Thyroid gland (tissue), 4 donors: ENCODE results near the gene DDX23. TPM values are rescaled to one million over a fixed set of nuclear protein-coding genes. Genes with fewer than 3 reads are reported as not detected.

Experiments used
- DNase-seq, 2 donors: peaks; one replicate each; pipeline ENCODE4 v3.0.0-alpha.2; 2019
- H3K27ac ChIP-seq, 3 donors: fragments of 200-600 bp; sonication (generic); 1 replicate in 2 of 3; 2 replicates in 1 of 3; pipeline ENCODE4 v1.5.1; 2016 to 2019; ENCODE audit warnings: mild to moderate bottlenecking in 1 of 3, moderate library complexity in 1 of 3
- H3K27me3 ChIP-seq: fragments of 200-600 bp; sonication (generic); one replicate; pipeline ENCODE4 v1.5.1; 2019
- H3K36me3 ChIP-seq, 2 donors: fragments of 200-600 bp; sonication (generic); one replicate each; pipeline ENCODE4 v1.5.1; 2016 to 2019
- H3K4me1 ChIP-seq, 2 donors: fragments of 200-600 bp; sonication (generic); one replicate each; pipeline ENCODE4 v1.5.1; 2017 to 2019
- H3K4me3 ChIP-seq, 3 donors: fragments of 200-600 bp; sonication (generic); replicated peaks in 1 of 3; 1 replicate in 2 of 3; 2 replicates in 1 of 3; pipeline ENCODE4 v1.5.1; 2016; ENCODE audit warnings: mild to moderate bottlenecking in 1 of 3
- H3K9me3 ChIP-seq: fragments of 200-600 bp; sonication (generic); one replicate; pipeline ENCODE4 v1.5.1; 2017
- POLR2A ChIP-seq, 2 donors: fragments of 450-650 bp; IDR thresholded peaks; one replicate each; pipeline ENCODE4 v1.6.1; 2017; ENCODE audit warnings: antibody characterized with exemption in 2 of 2, mild to moderate bottlenecking in 2 of 2, moderate library complexity in 1 of 2
- WGBS, 2 donors: methylation state at CpG; one replicate each; pipeline ENCODE4 v1.1.5; 2017; 5-methylcytosine and 5-hydroxymethylcytosine counted together
- intact Hi-C: fragments of 100-400 bp; cut with DNase I; formaldehyde crosslinking; loops from one replicate; pipeline ENCODE4 v1.15.1; 2023
- total RNA-seq, 4 donors: library from RNA; depleted of rRNA; stranded (reverse); fragments of >200 nt; gene quantifications; one replicate each; pipeline ENCODE4 v1.2.3, GENCODE V29; 2016
- TF ChIP-seq, protein P1 (sequence below), 6 experiments: fragments of 200-600 bp in 3 of 6; fragments of 450-650 bp in 3 of 6; sonication (generic) in 3 of 6; IDR thresholded peaks; one replicate each; pipeline ENCODE4 v1.5.1; 2016 to 2019; ENCODE audit warnings: antibody characterized with exemption in 6 of 6, mild to moderate bottlenecking in 2 of 6, inconsistent platforms in 1 of 6, moderate library complexity in 1 of 6

DDX23 gene
- total RNA-seq, 4 donors from 2014 or later, result 59.4 to 88.2 (median 70.9) TPM

- Histone ChIP-seq H3K27me3 (no peaks in the 10 kb centered on the region), H3K4me1 (peaks cover 4 to 5% of the 10 kb centered on the region in 2 donors), H3K36me3 (peaks cover 0 to 4% of the 10 kb centered on the region in 2 donors), H3K27ac (no peak overlapping the region), H3K9me3 (no peaks in the 10 kb centered on the region), H3K4me3 (no peak overlapping the region)
- 87 to 91% methylated on average over 11 of the region's 11 CpGs for WGBS, 2 donors
- DNase-seq, result no peak
- TF ChIP-seq, protein P1, sequence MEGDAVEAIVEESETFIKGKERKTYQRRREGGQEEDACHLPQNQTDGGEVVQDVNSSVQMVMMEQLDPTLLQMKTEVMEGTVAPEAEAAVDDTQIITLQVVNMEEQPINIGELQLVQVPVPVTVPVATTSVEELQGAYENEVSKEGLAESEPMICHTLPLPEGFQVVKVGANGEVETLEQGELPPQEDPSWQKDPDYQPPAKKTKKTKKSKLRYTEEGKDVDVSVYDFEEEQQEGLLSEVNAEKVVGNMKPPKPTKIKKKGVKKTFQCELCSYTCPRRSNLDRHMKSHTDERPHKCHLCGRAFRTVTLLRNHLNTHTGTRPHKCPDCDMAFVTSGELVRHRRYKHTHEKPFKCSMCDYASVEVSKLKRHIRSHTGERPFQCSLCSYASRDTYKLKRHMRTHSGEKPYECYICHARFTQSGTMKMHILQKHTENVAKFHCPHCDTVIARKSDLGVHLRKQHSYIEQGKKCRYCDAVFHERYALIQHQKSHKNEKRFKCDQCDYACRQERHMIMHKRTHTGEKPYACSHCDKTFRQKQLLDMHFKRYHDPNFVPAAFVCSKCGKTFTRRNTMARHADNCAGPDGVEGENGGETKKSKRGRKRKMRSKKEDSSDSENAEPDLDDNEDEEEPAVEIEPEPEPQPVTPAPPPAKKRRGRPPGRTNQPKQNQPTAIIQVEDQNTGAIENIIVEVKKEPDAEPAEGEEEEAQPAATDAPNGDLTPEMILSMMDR (IDR thresholded peaks at IDR 0.05), result no peak
- no peak for TF ChIP-seq POLR2A (IDR thresholded peaks at IDR 0.05)
- intact Hi-C loops, result no loop called here
These were observed 28.7 kb downstream of the DDX23 start for GRCh38 chr12:48823281-48823680.

GRCh38 chr12:48822711-48823110 is 29.3 kb downstream of the DDX23 start:
- DNase-seq, result no peak
- Histone ChIP-seq H3K27me3 (no peaks in the 10 kb centered on the region), H3K4me1 (peaks cover 8% of the 10 kb centered on the region in 2 donors), H3K9me3 (no peaks in the 10 kb centered on the region), H3K4me3 (no peak overlapping the region), H3K36me3 (no peaks in the 10 kb centered on the region), H3K27ac (no peak overlapping the region)
- intact Hi-C loops, result no loop called here
- TF ChIP-seq, protein P1 (IDR thresholded peaks at IDR 0.05), result no peak
- WGBS, 2 donors, result 67 to 74% methylated on average over 2 of the region's 2 CpGs

DNA sequence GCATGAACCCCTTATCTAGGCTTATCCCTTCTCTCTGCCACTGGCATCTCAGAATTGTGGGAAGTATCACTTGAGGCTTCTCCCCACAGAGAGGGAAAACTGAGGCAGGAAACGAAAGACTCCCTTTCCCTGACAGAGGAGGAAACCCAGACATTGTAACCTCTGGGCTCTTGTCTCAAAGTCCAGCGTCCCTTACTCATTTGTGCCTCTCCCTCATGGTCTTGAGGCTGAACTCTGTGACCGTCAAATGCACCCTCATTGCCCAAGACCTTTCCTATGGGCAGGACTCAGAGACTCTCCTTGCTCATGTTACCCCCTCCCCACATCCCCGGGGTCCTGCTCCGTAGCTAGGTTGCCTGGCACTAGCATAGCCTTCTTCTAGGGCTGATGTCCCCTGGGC is 29.8 kb downstream of the DDX23 start:
- DNase-seq, result no peak
- WGBS, 2 donors, result 86 to 88% methylated on average over 5 of the region's 5 CpGs
- Histone ChIP-seq H3K9me3 (no peaks in the 10 kb centered on the region), H3K4me1 (peaks cover 11 to 14% of the 10 kb centered on the region in 2 donors), H3K27ac (no peak overlapping the region), H3K36me3 (no peaks in the 10 kb centered on the region), H3K4me3 (no peak overlapping the region), H3K27me3 (no peaks in the 10 kb centered on the region)
- intact Hi-C loops, result no loop called here
- TF ChIP-seq, protein P1 (IDR thresholded peaks at IDR 0.05), result no peak
- TF ChIP-seq POLR2A (IDR thresholded peaks at IDR 0.05), result no peak

GRCh38 chr12:48819986-48820725 is 31.8 kb downstream of the DDX23 start:
- no peak for TF ChIP-seq POLR2A (IDR thresholded peaks at IDR 0.05)
- TF ChIP-seq, protein P1 (IDR thresholded peaks at IDR 0.05), result no peak
- no peak for DNase-seq
- Histone ChIP-seq H3K4me3 (no peak overlapping the region), H3K27ac (no peak overlapping the region), H3K9me3 (no peaks in the 10 kb centered on the region), H3K27me3 (no peaks in the 10 kb centered on the region), H3K36me3 (no peaks in the 10 kb centered on the region), H3K4me1 (peaks cover 24 to 28% of the 10 kb centered on the region in 2 donors)
- intact Hi-C loops, result no loop called here
- WGBS, 2 donors, result 74 to 76% methylated on average over 5 of the region's 5 CpGs

- Histone ChIP-seq H3K36me3 (no peaks in the 10 kb centered on the region), H3K4me1 (peaks cover 24 to 29% of the 10 kb centered on the region in 2 donors), H3K9me3 (no peaks in the 10 kb centered on the region), H3K27me3 (no peaks in the 10 kb centered on the region), H3K4me3 (peak overlapping the region in 2 of 3 donors; percentile 66 to 67), H3K27ac (no peak overlapping the region)
- peak in 1 of 2 donors; percentile 17 for DNase-seq
- WGBS, 2 donors, result 35 to 39% methylated on average over 20 to 21 of the region's 37 CpGs
- intact Hi-C loops, result no loop called here
- TF ChIP-seq, protein P1 (IDR thresholded peaks at IDR 0.05), result no peak
- TF ChIP-seq POLR2A (IDR thresholded peaks at IDR 0.05), result no peak
These were observed 33.0 kb downstream of the DDX23 start for GRCh38 chr12:48818831-48819590.
